Nephron progenitor cell (in vitro differentiated cells): ENCODE results near the gene LHX5.

Source experiments
- DNase-seq: peaks from one replicate; pipeline ENCODE4 v3.0.0; 2021
- H3K27ac Mint-ChIP-seq: 2 replicates; pipeline ENCODE4 v1.8.0; 2021; ENCODE audit warnings: mild to moderate bottlenecking, moderate library complexity, mixed read lengths
- H3K27me3 Mint-ChIP-seq: 2 replicates; pipeline ENCODE4 v1.8.0; 2021; ENCODE audit warnings: mild to moderate bottlenecking, low read depth, mixed read lengths; ENCODE audit not compliant: poor library complexity
- H3K36me3 Mint-ChIP-seq: 2 replicates; pipeline ENCODE4 v1.8.0; 2021; ENCODE audit warnings: low read depth, mixed read lengths
- H3K4me1 Mint-ChIP-seq: 2 replicates; pipeline ENCODE4 v1.8.0; 2021; ENCODE audit warnings: mixed read lengths
- H3K4me3 Mint-ChIP-seq: 2 replicates; pipeline ENCODE4 v1.8.0; 2021; ENCODE audit warnings: mild to moderate bottlenecking, moderate library complexity, mixed read lengths
- H3K9me3 Mint-ChIP-seq: 2 replicates; pipeline ENCODE4 v1.8.0; 2021; ENCODE audit warnings: mild to moderate bottlenecking, moderate library complexity, mixed read lengths
- CTCF ChIP-seq: fragments of 200-600 bp; sonication (generic); IDR thresholded peaks from 2 replicates; pipeline ENCODE4 v1.5.0; 2021; ENCODE audit warnings: antibody characterized with exemption

The LHX5 gene

DNA sequence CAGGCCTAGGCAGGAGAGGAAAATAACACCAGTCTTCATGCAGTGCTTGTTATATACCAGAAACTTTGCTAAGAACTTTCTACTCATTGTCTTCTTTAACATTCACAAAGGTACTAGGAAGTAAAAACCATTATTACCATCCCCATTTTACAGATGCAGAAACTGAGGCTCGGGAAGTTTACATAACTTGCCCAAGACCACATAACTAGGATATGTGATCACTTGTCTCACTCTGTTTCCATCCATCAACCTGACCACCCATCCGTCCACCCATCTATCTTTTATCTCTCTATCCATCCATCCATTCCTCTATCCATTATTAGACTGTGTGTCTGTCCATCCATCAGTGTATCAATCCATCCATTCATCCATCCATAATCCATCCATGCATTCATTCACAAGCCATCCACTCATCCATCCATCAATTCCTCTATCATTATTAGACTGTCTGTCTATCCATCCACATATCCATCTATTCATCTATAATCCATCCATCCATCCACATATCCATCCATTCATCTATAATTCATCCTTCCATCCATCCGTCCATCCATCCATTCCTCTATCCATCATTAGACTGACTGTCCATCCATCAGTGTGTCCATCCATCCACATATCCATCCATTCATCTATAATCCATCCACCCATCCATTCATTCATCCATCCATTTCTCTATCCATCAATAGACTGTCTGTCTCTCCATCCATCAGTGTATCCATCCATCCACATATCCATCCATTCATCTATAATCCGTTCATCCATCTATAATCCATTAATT, 33.0 kb downstream of the LHX5 start:
- Mint-ChIP-seq H3K36me3 (no peaks in the 10 kb centered on the region), H3K27me3 (peaks cover 20% of the 10 kb centered on the region), H3K9me3 (no peaks in the 10 kb centered on the region), H3K27ac (no peak overlapping the region), H3K4me3 (no peak overlapping the region), H3K4me1 (peaks cover 6% of the 10 kb centered on the region)
- no peak for TF ChIP-seq CTCF
- no peak for DNase-seq

- no peak overlapping the region for H3K27ac Mint-ChIP-seq
- peaks cover 6% of the 10 kb centered on the region for H3K4me1 Mint-ChIP-seq
- TF ChIP-seq CTCF: no peak
- H3K27me3 Mint-ChIP-seq: peaks cover 12% of the 10 kb centered on the region
- H3K9me3 Mint-ChIP-seq: no peaks in the 10 kb centered on the region
- H3K4me3 Mint-ChIP-seq: no peak overlapping the region
- DNase-seq: no peak
- H3K36me3 Mint-ChIP-seq: no peaks in the 10 kb centered on the region
Measured at GRCh38 chr12:113437729-113438100, 34.0 kb downstream of the LHX5 start.

DNA sequence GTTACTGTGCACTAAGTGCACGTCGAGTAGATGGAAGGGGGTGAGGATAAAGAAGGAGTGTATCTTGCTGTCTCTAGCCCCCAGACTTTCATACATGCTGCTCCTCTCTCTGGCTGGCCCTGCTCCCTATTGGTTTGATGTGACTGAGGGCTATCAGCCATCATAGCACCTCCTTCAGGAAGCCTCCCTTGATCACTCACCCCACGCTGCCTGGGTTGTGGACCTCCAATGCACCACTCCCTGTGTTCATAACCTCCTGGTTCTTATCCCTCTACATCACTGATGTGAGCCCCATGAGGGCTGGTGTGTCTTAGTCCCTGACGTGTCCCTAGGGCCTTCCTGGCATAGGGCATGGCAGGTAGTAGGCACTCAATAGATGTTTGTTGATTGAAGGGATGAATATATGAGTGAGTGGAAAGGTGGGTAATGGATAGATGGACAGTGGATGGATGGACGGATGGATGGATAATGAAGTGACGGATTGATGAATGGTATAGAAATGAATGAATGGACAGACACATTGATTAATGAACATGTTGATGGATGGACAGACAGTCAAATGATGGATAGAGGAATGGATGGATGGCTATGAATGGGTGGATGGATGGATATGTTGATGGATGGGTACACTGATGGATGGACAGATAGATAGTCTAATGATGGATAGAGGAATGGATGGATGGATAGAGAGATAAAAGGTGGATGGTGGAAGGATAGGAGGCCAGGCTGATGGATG, 34.5 kb downstream of the LHX5 start:
- Mint-ChIP-seq H3K36me3 (no peaks in the 10 kb centered on the region), H3K9me3 (no peaks in the 10 kb centered on the region), H3K4me1 (peaks cover 6% of the 10 kb centered on the region), H3K27ac (no peak overlapping the region), H3K4me3 (no peak overlapping the region), H3K27me3 (peaks cover 6% of the 10 kb centered on the region)
- no peak for DNase-seq
- no peak for TF ChIP-seq CTCF

GRCh38 chr12:113436586-113436985, 35.1 kb downstream of the LHX5 start:
- H3K27ac Mint-ChIP-seq: no peak overlapping the region
- H3K9me3 Mint-ChIP-seq: no peaks in the 10 kb centered on the region
- TF ChIP-seq CTCF: no peak
- H3K36me3 Mint-ChIP-seq: no peaks in the 10 kb centered on the region
- H3K4me1 Mint-ChIP-seq: peaks cover 6% of the 10 kb centered on the region
- DNase-seq: no peak
- H3K27me3 Mint-ChIP-seq: peaks cover 3% of the 10 kb centered on the region
- no peak overlapping the region for H3K4me3 Mint-ChIP-seq

GRCh38 chr12:113435367-113435766, 36.3 kb downstream of the LHX5 start:
- H3K4me3 Mint-ChIP-seq: no peak overlapping the region
- H3K9me3 Mint-ChIP-seq: no peaks in the 10 kb centered on the region
- no peak for DNase-seq
- peaks cover 8% of the 10 kb centered on the region for H3K27me3 Mint-ChIP-seq
- no peaks in the 10 kb centered on the region for H3K36me3 Mint-ChIP-seq
- H3K4me1 Mint-ChIP-seq: peaks cover 5% of the 10 kb centered on the region
- H3K27ac Mint-ChIP-seq: no peak overlapping the region
- TF ChIP-seq CTCF: no peak
